T-cell (primary cell): ENCODE data around the gene SETBP1. TPM values are rescaled to one million over a fixed set of nuclear protein-coding genes. Genes with fewer than 3 reads are reported as not detected.

Experiments used
- ATAC-seq, 4 experiments: fragments of 200-7000 bp in 3 of 4; fragments of 150-1000 bp in 1 of 4; cut with Tn5 transposase; replicated peaks in 1 of 4; 1 replicate in 3 of 4; 2 replicates in 1 of 4; pipeline ENCODE4 v1.10.0; 2021; ENCODE audit warnings: moderate library complexity in 3 of 4, mild to moderate bottlenecking in 2 of 4, moderate number of reproducible peaks in 1 of 4
- CTCF ChIA-PET, 2 donors: fragments of 300-600 bp; sonication (Branson Sonifier 250); formaldehyde crosslinking; loops; one replicate each; lab custom pipeline; 2022; ENCODE audit warnings: antibody characterized with exemption in 2 of 2; lab: Charles Lee
- POLR2A ChIA-PET, 2 donors: fragments of 300-600 bp; sonication (Branson Sonifier 250); formaldehyde crosslinking; loops; one replicate each; lab custom pipeline; 2022; ENCODE audit warnings: antibody characterized with exemption in 2 of 2; lab: Charles Lee
- DNase-seq, 35 experiments: peaks; one replicate each; pipeline versions ENCODE4 v3.0.0 to v3.0.0-alpha.2; 2013 to 2023
- H3K27ac ChIP-seq: one replicate; pipeline ENCODE4 v1.5.1; 2013; ENCODE audit warnings: low read length
- H3K27me3 ChIP-seq, 2 experiments: replicated peaks in 1 of 2; 1 replicate in 1 of 2; 2 replicates in 1 of 2; pipeline versions ENCODE4 v1.6.1 to v1.7.0; 2013; ENCODE audit warnings: low read length in 1 of 2, mixed read lengths in 1 of 2; ENCODE audit not compliant: control insufficient read depth in 2 of 2, insufficient read depth in 2 of 2; ENCODE audit errors: extremely low read depth in 1 of 2
- H3K36me3 ChIP-seq, 2 donors: 1 replicate in 1 of 2; 2 replicates in 1 of 2; pipeline versions ENCODE4 v1.6.1 to v1.7.0; 2013; ENCODE audit warnings: low read length in 1 of 2; ENCODE audit not compliant: control insufficient read depth in 2 of 2, insufficient read depth in 1 of 2; ENCODE audit errors: extremely low read depth in 1 of 2
- H3K4me1 ChIP-seq, 2 experiments: 1 replicate in 1 of 2; 2 replicates in 1 of 2; pipeline versions ENCODE4 v1.6.1 to v1.7.0; 2013; ENCODE audit warnings: low read length in 2 of 2, mixed read lengths in 1 of 2; ENCODE audit not compliant: insufficient read depth in 2 of 2, control insufficient read depth in 1 of 2; ENCODE audit errors: extremely low read depth in 1 of 2
- H3K4me3 ChIP-seq, 2 donors: 1 replicate in 1 of 2; 2 replicates in 1 of 2; pipeline versions ENCODE4 v1.5.1 to v1.7.0; 2013; ENCODE audit warnings: mild to moderate bottlenecking in 2 of 2, low read length in 1 of 2, moderate library complexity in 1 of 2; ENCODE audit not compliant: control insufficient read depth in 1 of 2; ENCODE audit errors: extremely low read depth in 1 of 2
- H3K9me3 ChIP-seq: 2 replicates; pipeline ENCODE4 v1.7.0; 2013
- H3K27ac Mint-ChIP-seq, 2 donors: one replicate each; pipeline ENCODE4 v1.8.0; 2020 to 2021; ENCODE audit warnings: mild to moderate bottlenecking in 2 of 2, mixed read lengths in 2 of 2
- H3K27me3 Mint-ChIP-seq, 2 donors: one replicate each; pipeline ENCODE4 v1.8.0; 2021 to 2022; ENCODE audit warnings: mixed read lengths in 2 of 2
- H3K36me3 Mint-ChIP-seq: one replicate; pipeline ENCODE4 v1.8.0; 2021; ENCODE audit warnings: mixed read lengths
- H3K4me1 Mint-ChIP-seq, 3 donors: one replicate each; pipeline ENCODE4 v1.8.0; 2020 to 2022; ENCODE audit warnings: mixed read lengths in 3 of 3, mild to moderate bottlenecking in 1 of 3
- H3K4me3 Mint-ChIP-seq, 3 donors: one replicate each; pipeline ENCODE4 v1.8.0; 2020 to 2022; ENCODE audit warnings: mild to moderate bottlenecking in 3 of 3, mixed read lengths in 3 of 3, moderate library complexity in 3 of 3
- H3K9me3 Mint-ChIP-seq, 3 donors: one replicate each; pipeline ENCODE4 v1.8.0; 2020 to 2022; ENCODE audit warnings: mixed read lengths in 3 of 3
- WGBS: methylation state at CpG from one replicate; pipeline ENCODE4 v1.1.5; 2013; ENCODE audit warnings: missing lambda C conversion rate; ENCODE audit not compliant: insufficient coverage; 5-methylcytosine and 5-hydroxymethylcytosine counted together
- total RNA-seq, 35 experiments: library from RNA in 6 of 35; stranded (reverse) in 6 of 35; fragments of 120-200 nt in 1 of 35; gene quantifications; one replicate each; pipeline versions ENCODE4 v1.2.1 to v1.2.4 and lab custom pipeline; 2013 to 2026

The SETBP1 gene
- total RNA-seq, 5 donors from 2014 or later (not counting 1 experiment from before 2014, with no cell fraction given) = 1.6 to 5.7 (median 3.2) TPM

- peaks cover 0 to 1% of the 10 kb centered on the region in 2 donors for H3K27me3 Mint-ChIP-seq
- no peaks in the 10 kb centered on the region for H3K36me3 Mint-ChIP-seq
- no peak for DNase-seq
- Histone ChIP-seq H3K27me3 (no peaks in the 10 kb centered on the region), H3K4me1 (no peaks in the 10 kb centered on the region), H3K27ac (no peak overlapping the region), H3K9me3 (no peaks in the 10 kb centered on the region), H3K36me3 (no peaks in the 10 kb centered on the region), H3K4me3 (no peak overlapping the region)
- H3K4me3 Mint-ChIP-seq = no peak overlapping the region
- peaks cover 0 to 8% (median 0%) of the 10 kb centered on the region in 3 donors for H3K4me1 Mint-ChIP-seq
- no peaks in the 10 kb centered on the region for H3K9me3 Mint-ChIP-seq
- 100% methylated on average over 1 of the region's 4 CpGs for WGBS
- CTCF ChIA-PET = no interaction called here
- H3K27ac Mint-ChIP-seq = no peak overlapping the region
- POLR2A ChIA-PET = no interaction called here
- ATAC-seq = no peak
Observed at GRCh38 chr18:44789710-44790109, 109.0 kb downstream of the SETBP1 start.

- 80% methylated on average over 1 of the region's 4 CpGs for WGBS
- H3K4me1 Mint-ChIP-seq = peaks cover 0 to 8% (median 0%) of the 10 kb centered on the region in 3 donors
- no peak overlapping the region for H3K27ac ChIP-seq
- no peak overlapping the region for H3K27ac Mint-ChIP-seq
- H3K4me3 ChIP-seq = no peak overlapping the region
- no peak overlapping the region for H3K4me3 Mint-ChIP-seq
- no peaks in the 10 kb centered on the region for H3K4me1 ChIP-seq
- peaks cover 0 to 1% of the 10 kb centered on the region in 2 donors for H3K27me3 Mint-ChIP-seq
- ATAC-seq (no peak), DNase-seq (no peak)
- no peaks in the 10 kb centered on the region for H3K36me3 ChIP-seq
- H3K27me3 ChIP-seq = no peaks in the 10 kb centered on the region
- ChIA-PET POLR2A (interaction anchor here in 1 of 2 donors (0.7 kb wide), 1 partner anchor 13 kb away, joined by 3 read pairs; no protein-coding TSS in a partner anchor), CTCF (no interaction called here)
- H3K9me3 ChIP-seq = no peaks in the 10 kb centered on the region
- no peaks in the 10 kb centered on the region for H3K9me3 Mint-ChIP-seq
- H3K36me3 Mint-ChIP-seq = no peaks in the 10 kb centered on the region
Observed at GRCh38 chr18:44790860-44791259, 110.2 kb downstream of the SETBP1 start.

GRCh38 chr18:44791520-44791919 lies 110.8 kb downstream of the SETBP1 start:
- Mint-ChIP-seq H3K4me3 (no peak overlapping the region), H3K27ac (no peak overlapping the region), H3K4me1 (peaks cover 0 to 4% (median 0%) of the 10 kb centered on the region in 3 donors), H3K36me3 (no peaks in the 10 kb centered on the region), H3K9me3 (no peaks in the 10 kb centered on the region), H3K27me3 (peaks cover 0 to 1% of the 10 kb centered on the region in 2 donors)
- H3K4me3 ChIP-seq = no peak overlapping the region
- ChIA-PET CTCF (no interaction called here), POLR2A (interaction anchor here in 1 of 2 donors (0.7 kb wide), 1 partner anchor 12 kb away, joined by 3 read pairs; no protein-coding TSS in a partner anchor)
- DNase-seq (no peak), ATAC-seq (no peak)
- no peaks in the 10 kb centered on the region for H3K27me3 ChIP-seq
- H3K36me3 ChIP-seq = no peaks in the 10 kb centered on the region
- WGBS = 83% methylated on average over 1 of the region's 8 CpGs
- H3K9me3 ChIP-seq = no peaks in the 10 kb centered on the region
- no peak overlapping the region for H3K27ac ChIP-seq
- no peaks in the 10 kb centered on the region for H3K4me1 ChIP-seq

- Mint-ChIP-seq H3K4me1 (no peaks in the 10 kb centered on the region), H3K9me3 (no peaks in the 10 kb centered on the region), H3K27ac (no peak overlapping the region), H3K27me3 (peaks cover 0 to 1% of the 10 kb centered on the region in 2 donors), H3K4me3 (no peak overlapping the region), H3K36me3 (no peaks in the 10 kb centered on the region)
- DNase-seq (no peak), ATAC-seq (no peak)
- no peaks in the 10 kb centered on the region for H3K9me3 ChIP-seq
- POLR2A ChIA-PET = no interaction called here
- H3K36me3 ChIP-seq = no peaks in the 10 kb centered on the region
- no peaks in the 10 kb centered on the region for H3K27me3 ChIP-seq
- WGBS = 90% methylated on average over 3 of the region's 8 CpGs
- H3K4me3 ChIP-seq = no peak overlapping the region
- CTCF ChIA-PET = no interaction called here
- no peaks in the 10 kb centered on the region for H3K4me1 ChIP-seq
- no peak overlapping the region for H3K27ac ChIP-seq
Observed at GRCh38 chr18:44792456-44793061, 111.9 kb downstream of the SETBP1 start.

GRCh38 chr18:44793194-44793593 lies 112.5 kb downstream of the SETBP1 start:
- no peak overlapping the region for H3K4me3 Mint-ChIP-seq
- H3K4me3 ChIP-seq = no peak overlapping the region
- DNase-seq (no peak), ATAC-seq (no peak)
- no peaks in the 10 kb centered on the region for H3K4me1 Mint-ChIP-seq
- no peaks in the 10 kb centered on the region for H3K36me3 ChIP-seq
- H3K9me3 Mint-ChIP-seq = no peaks in the 10 kb centered on the region
- H3K36me3 Mint-ChIP-seq = no peaks in the 10 kb centered on the region
- peaks cover 0 to 1% of the 10 kb centered on the region in 2 donors for H3K27me3 Mint-ChIP-seq
- H3K27ac ChIP-seq = no peak overlapping the region
- H3K4me1 ChIP-seq = no peaks in the 10 kb centered on the region
- ChIA-PET CTCF (no interaction called here), POLR2A (no interaction called here)
- H3K27me3 ChIP-seq = no peaks in the 10 kb centered on the region
- no CpG with 5 or more reads among the region's 2 CpGs for WGBS
- H3K27ac Mint-ChIP-seq = no peak overlapping the region
- no peaks in the 10 kb centered on the region for H3K9me3 ChIP-seq

- WGBS = 100% methylated on average over 1 of the region's 1 CpG
- Mint-ChIP-seq H3K36me3 (no peaks in the 10 kb centered on the region), H3K4me1 (peaks cover 0 to 2% (median 0%) of the 10 kb centered on the region in 3 donors), H3K9me3 (no peaks in the 10 kb centered on the region), H3K27me3 (peaks cover 0 to 1% of the 10 kb centered on the region in 2 donors), H3K27ac (no peak overlapping the region), H3K4me3 (no peak overlapping the region)
- no peaks in the 10 kb centered on the region for H3K9me3 ChIP-seq
- no peak for DNase-seq
- POLR2A ChIA-PET = no interaction called here
- no peak overlapping the region for H3K4me3 ChIP-seq
- CTCF ChIA-PET = no interaction called here
- no peaks in the 10 kb centered on the region for H3K4me1 ChIP-seq
- no peaks in the 10 kb centered on the region for H3K36me3 ChIP-seq
- H3K27ac ChIP-seq = no peak overlapping the region
- ATAC-seq = no peak
- no peaks in the 10 kb centered on the region for H3K27me3 ChIP-seq
Observed at GRCh38 chr18:44793685-44794084, 113.0 kb downstream of the SETBP1 start.
